Mesothelial cell of epicardium (in vitro differentiated cells): ENCODE measurements around the gene SNORC. TPM values are rescaled to one million over a fixed set of nuclear protein-coding genes. Genes with fewer than 3 reads are reported as not detected.
"Not testable (repeated sequence)": the region's sequence is repeated elsewhere in the genome, so short reads cannot be mapped to it uniquely, and the experiment has no call there.

Source experiments
- DNase-seq, 2 experiments: peaks; one replicate each; pipeline ENCODE4 v3.0.0; 2021; ENCODE audit warnings: low spot score in 2 of 2; ENCODE audit not compliant: unreplicated experiment in 2 of 2
- H3K27ac Mint-ChIP-seq: 2 replicates; pipeline ENCODE4 v1.8.0; 2021; ENCODE audit warnings: mixed read lengths
- H3K27me3 Mint-ChIP-seq: 2 replicates; pipeline ENCODE4 v1.8.0; 2021; ENCODE audit warnings: low read depth, mixed read lengths
- H3K36me3 Mint-ChIP-seq: 2 replicates; pipeline ENCODE4 v1.8.0; 2021; ENCODE audit warnings: mixed read lengths
- H3K4me1 Mint-ChIP-seq: 2 replicates; pipeline ENCODE4 v1.8.0; 2021; ENCODE audit warnings: mixed read lengths
- H3K4me3 Mint-ChIP-seq: 2 replicates; pipeline ENCODE4 v1.8.0; 2021; ENCODE audit warnings: mild to moderate bottlenecking, moderate library complexity, mixed read lengths
- H3K9me3 Mint-ChIP-seq: 2 replicates; pipeline ENCODE4 v1.8.0; 2021; ENCODE audit warnings: mixed read lengths
- CTCF ChIP-seq: fragments of 200-600 bp; sonication (generic); IDR thresholded peaks from one replicate; pipeline ENCODE4 v1.5.0; 2021; ENCODE audit warnings: antibody characterized with exemption; ENCODE audit not compliant: unreplicated experiment
- total RNA-seq: library from RNA; stranded (reverse); gene quantifications from 3 replicates; pipeline ENCODE4 v1.2.1, GENCODE V29; 2021

The SNORC gene
- total RNA-seq, 1 donor from 2014 or later, result 4.1 TPM

GRCh38 chr2:232901736-232902578 is 31.9 kb downstream of the SNORC start:
- Mint-ChIP-seq H3K4me1 (no peaks in the 10 kb centered on the region), H3K27ac (no peak overlapping the region), H3K9me3 (no peaks in the 10 kb centered on the region), H3K36me3 (no peaks in the 10 kb centered on the region), H3K27me3 (peaks cover 6% of the 10 kb centered on the region), H3K4me3 (no peak overlapping the region)
- no peak for DNase-seq
- no peak for TF ChIP-seq CTCF

GRCh38 chr2:232903989-232904388 is 33.9 kb downstream of the SNORC start:
- TF ChIP-seq CTCF, result no peak
- H3K4me3 Mint-ChIP-seq, result no peak overlapping the region
- no peaks in the 10 kb centered on the region for H3K9me3 Mint-ChIP-seq
- H3K36me3 Mint-ChIP-seq, result no peaks in the 10 kb centered on the region
- H3K27ac Mint-ChIP-seq, result no peak overlapping the region
- H3K4me1 Mint-ChIP-seq, result no peaks in the 10 kb centered on the region
- H3K27me3 Mint-ChIP-seq, result peaks cover 6% of the 10 kb centered on the region
- peak in 1 of 2 experiments; percentile 36 for DNase-seq

- H3K27me3 Mint-ChIP-seq, H3K4me3 Mint-ChIP-seq, H3K36me3 Mint-ChIP-seq, H3K4me1 Mint-ChIP-seq, H3K27ac Mint-ChIP-seq, DNase-seq: not testable (repeated sequence)
- peaks cover 26% of the 10 kb centered on the region for H3K9me3 Mint-ChIP-seq
Observed at GRCh38 chr2:232906867-232907717, 37.0 kb downstream of the SNORC start.

GRCh38 chr2:232907718-232908085 is 37.6 kb downstream of the SNORC start:
- not testable (repeated sequence) for H3K27me3 Mint-ChIP-seq, H3K4me3 Mint-ChIP-seq, H3K27ac Mint-ChIP-seq, H3K4me1 Mint-ChIP-seq, H3K36me3 Mint-ChIP-seq, DNase-seq
- peaks cover 31% of the 10 kb centered on the region for H3K9me3 Mint-ChIP-seq

GRCh38 chr2:232908695-232909094 is 38.6 kb downstream of the SNORC start:
- H3K27me3 Mint-ChIP-seq, result peaks cover 1% of the 10 kb centered on the region
- peaks cover 37% of the 10 kb centered on the region for H3K9me3 Mint-ChIP-seq
- H3K4me3 Mint-ChIP-seq, result no peak overlapping the region
- DNase-seq, result no peak
- H3K36me3 Mint-ChIP-seq, result no peaks in the 10 kb centered on the region
- H3K27ac Mint-ChIP-seq, result no peak overlapping the region
- no peaks in the 10 kb centered on the region for H3K4me1 Mint-ChIP-seq
- TF ChIP-seq CTCF, result no peak

GRCh38 chr2:232910376-232910775 is 40.3 kb downstream of the SNORC start:
- no peak overlapping the region for H3K27ac Mint-ChIP-seq
- H3K4me3 Mint-ChIP-seq, result no peak overlapping the region
- no peak for DNase-seq
- H3K4me1 Mint-ChIP-seq, result no peaks in the 10 kb centered on the region
- peaks cover 37% of the 10 kb centered on the region for H3K9me3 Mint-ChIP-seq
- H3K36me3 Mint-ChIP-seq, result no peaks in the 10 kb centered on the region
- TF ChIP-seq CTCF, result no peak
- peaks cover 8% of the 10 kb centered on the region for H3K27me3 Mint-ChIP-seq
